ENCODE results near the gene UQCRC1. TPM values are rescaled to one million over a fixed set of nuclear protein-coding genes. Genes with fewer than 3 reads are reported as not detected.

UQCRC1 gene
- total and polyA plus RNA-seq, 2 donors (not counting 1 experiment from before 2014, with no cell fraction given), result 99.9 to 132 TPM

DNA sequence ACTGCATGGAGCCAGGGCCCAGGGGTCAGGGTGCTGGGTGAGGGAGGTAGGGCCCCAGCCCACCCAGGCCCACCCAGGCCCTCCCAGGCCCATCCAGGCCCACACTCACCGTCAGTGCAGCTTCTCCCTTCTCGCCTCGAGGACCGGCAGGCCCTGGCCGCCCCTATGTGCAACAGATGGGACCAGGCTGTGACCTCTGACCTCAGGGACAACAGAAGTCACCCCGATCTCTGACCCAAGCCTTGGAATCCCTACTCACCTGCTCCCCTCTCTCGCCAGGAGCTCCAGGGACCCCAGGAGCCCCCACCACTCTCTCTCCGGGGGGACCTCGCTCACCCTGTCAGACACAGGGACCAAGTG, 43.1 kb downstream of the UQCRC1 start:
- Histone ChIP-seq H3K79me2 (ENCODE audit: control insufficient read depth, insufficient read depth, low read length) (no peaks in the 10 kb centered on the region), H3K4me2 (replicated peaks; ENCODE audit: low read depth, low read length, poor library complexity, severe bottlenecking) (no peak overlapping the region), H4K20me1 (ENCODE audit: control insufficient read depth, insufficient read depth, low read length, poor library complexity, severe bottlenecking) (no peaks in the 10 kb centered on the region), H2AFZ (ENCODE audit: insufficient read depth, low read depth, low read length, poor library complexity, severe bottlenecking) (no peak overlapping the region), H3K9me3 (ENCODE audit: control extremely low read depth in 1 of 3, control insufficient read depth in 2 of 3, insufficient read depth in 1 of 3, low read length in 2 of 3) (no peaks in the 10 kb centered on the region), H3K4me3 (ENCODE audit: control extremely low read depth in 1 of 5, extremely low read depth in 1 of 5, insufficient read depth in 1 of 5, low read depth in 2 of 5, low read length in 4 of 5) (no peak overlapping the region), H3K4me1 (ENCODE audit: control insufficient read depth in 2 of 2, insufficient read depth in 2 of 2, low read length in 2 of 2) (no peaks in the 10 kb centered on the region), H3K9ac (ENCODE audit: low read length) (no peak overlapping the region), H3K27ac (ENCODE audit: low read length in 2 of 2) (no peak overlapping the region), H3K36me3 (replicated peaks in 1 of 2; ENCODE audit: control extremely low read depth in 1 of 2, control insufficient read depth in 1 of 2, extremely low read depth in 1 of 2, insufficient read depth in 2 of 2, low read length in 1 of 2) (no peaks in the 10 kb centered on the region), H3K27me3 (replicated peaks in 1 of 4; ENCODE audit: control extremely low read depth in 1 of 4, control insufficient read depth in 3 of 4, insufficient read depth in 4 of 4, low read length in 3 of 4) (no peaks in the 10 kb centered on the region)
- Mint-ChIP-seq H3K27ac (no peak overlapping the region), H3K9me3 (ENCODE audit: insufficient read depth) (no peaks in the 10 kb centered on the region), H3K27me3 (no peaks in the 10 kb centered on the region), H3K4me3 (no peak overlapping the region), H3K4me1 (no peaks in the 10 kb centered on the region)
- ChIA-PET POLR2A (no interaction called here), CTCF (no interaction called here)
- 98% methylated on average over 9 of the region's 9 CpGs for WGBS (ENCODE audit: insufficient coverage)
- no peak for TF ChIP-seq EZH2 (IDR thresholded peaks at IDR 0.05; ENCODE audit: borderline replicate concordance, insufficient read depth, low read depth, low read length, poor library complexity, severe bottlenecking)
- TF ChIP-seq, protein P1, sequence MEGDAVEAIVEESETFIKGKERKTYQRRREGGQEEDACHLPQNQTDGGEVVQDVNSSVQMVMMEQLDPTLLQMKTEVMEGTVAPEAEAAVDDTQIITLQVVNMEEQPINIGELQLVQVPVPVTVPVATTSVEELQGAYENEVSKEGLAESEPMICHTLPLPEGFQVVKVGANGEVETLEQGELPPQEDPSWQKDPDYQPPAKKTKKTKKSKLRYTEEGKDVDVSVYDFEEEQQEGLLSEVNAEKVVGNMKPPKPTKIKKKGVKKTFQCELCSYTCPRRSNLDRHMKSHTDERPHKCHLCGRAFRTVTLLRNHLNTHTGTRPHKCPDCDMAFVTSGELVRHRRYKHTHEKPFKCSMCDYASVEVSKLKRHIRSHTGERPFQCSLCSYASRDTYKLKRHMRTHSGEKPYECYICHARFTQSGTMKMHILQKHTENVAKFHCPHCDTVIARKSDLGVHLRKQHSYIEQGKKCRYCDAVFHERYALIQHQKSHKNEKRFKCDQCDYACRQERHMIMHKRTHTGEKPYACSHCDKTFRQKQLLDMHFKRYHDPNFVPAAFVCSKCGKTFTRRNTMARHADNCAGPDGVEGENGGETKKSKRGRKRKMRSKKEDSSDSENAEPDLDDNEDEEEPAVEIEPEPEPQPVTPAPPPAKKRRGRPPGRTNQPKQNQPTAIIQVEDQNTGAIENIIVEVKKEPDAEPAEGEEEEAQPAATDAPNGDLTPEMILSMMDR (IDR thresholded peaks at IDR 0.05), result no peak
- ATAC-seq (ENCODE audit: low read depth), result no peak
- intact Hi-C loops (cut with micrococcal nuclease), result no loop called here
- no peak for DNase-seq

DNA sequence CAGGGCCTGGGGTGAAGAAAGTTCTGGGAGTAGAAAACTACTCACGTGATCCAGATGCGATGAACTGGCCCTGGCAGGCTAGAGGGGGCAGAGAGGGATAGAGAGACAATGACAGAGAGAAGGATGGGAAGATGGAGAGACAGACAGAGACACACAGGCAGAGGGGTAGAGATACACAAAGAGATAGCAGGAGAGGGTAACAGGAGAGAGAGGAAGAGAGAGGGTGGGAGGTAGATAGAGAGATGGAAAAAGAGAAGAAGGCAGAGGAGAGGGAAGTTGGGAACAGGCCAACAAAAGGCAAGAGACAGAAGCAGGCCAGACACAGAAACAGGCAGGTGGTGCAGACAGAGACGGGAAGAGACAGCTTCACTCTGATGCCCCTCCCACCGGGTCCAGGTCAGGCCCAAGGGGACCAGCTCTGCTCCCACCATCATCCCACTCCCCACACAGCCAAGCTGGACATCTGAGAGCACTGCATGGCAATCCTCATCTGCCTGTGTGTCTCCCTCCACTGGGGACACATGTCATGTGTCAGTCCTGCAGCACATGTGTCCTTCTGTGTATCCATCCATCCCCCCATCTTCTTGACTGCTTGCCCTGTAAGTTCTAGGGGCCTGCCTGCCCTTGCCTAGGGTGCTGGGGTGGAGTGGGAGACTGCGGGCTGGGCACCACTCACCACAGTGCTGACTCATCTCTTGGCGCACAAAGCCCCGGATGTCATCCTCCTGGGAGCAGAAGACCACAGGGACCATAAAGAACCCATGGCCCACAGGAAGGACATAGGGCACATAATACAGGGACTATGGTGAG, 43.6 kb downstream of the UQCRC1 start:
- Histone ChIP-seq H2AFZ (ENCODE audit: insufficient read depth, low read depth, low read length, poor library complexity, severe bottlenecking) (no peak overlapping the region), H3K27me3 (replicated peaks in 1 of 4; ENCODE audit: control extremely low read depth in 1 of 4, control insufficient read depth in 3 of 4, insufficient read depth in 4 of 4, low read length in 3 of 4) (no peaks in the 10 kb centered on the region), H3K4me2 (replicated peaks; ENCODE audit: low read depth, low read length, poor library complexity, severe bottlenecking) (no peak overlapping the region), H3K4me1 (ENCODE audit: control insufficient read depth in 2 of 2, insufficient read depth in 2 of 2, low read length in 2 of 2) (peaks cover 2 to 4% of the 10 kb centered on the region in 2 donors), H4K20me1 (ENCODE audit: control insufficient read depth, insufficient read depth, low read length, poor library complexity, severe bottlenecking) (no peaks in the 10 kb centered on the region), H3K9ac (ENCODE audit: low read length) (no peak overlapping the region), H3K4me3 (ENCODE audit: control extremely low read depth in 1 of 5, extremely low read depth in 1 of 5, insufficient read depth in 1 of 5, low read depth in 2 of 5, low read length in 4 of 5) (no peak overlapping the region), H3K36me3 (replicated peaks in 1 of 2; ENCODE audit: control extremely low read depth in 1 of 2, control insufficient read depth in 1 of 2, extremely low read depth in 1 of 2, insufficient read depth in 2 of 2, low read length in 1 of 2) (no peaks in the 10 kb centered on the region), H3K27ac (ENCODE audit: low read length in 2 of 2) (no peak overlapping the region), H3K79me2 (ENCODE audit: control insufficient read depth, insufficient read depth, low read length) (no peaks in the 10 kb centered on the region), H3K9me3 (ENCODE audit: control extremely low read depth in 1 of 3, control insufficient read depth in 2 of 3, insufficient read depth in 1 of 3, low read length in 2 of 3) (no peaks in the 10 kb centered on the region)
- DNase-seq (no peak), ATAC-seq (ENCODE audit: low read depth) (no peak)
- Mint-ChIP-seq H3K4me1 (peaks cover 2% of the 10 kb centered on the region), H3K4me3 (no peak overlapping the region), H3K27ac (no peak overlapping the region), H3K9me3 (ENCODE audit: insufficient read depth) (no peaks in the 10 kb centered on the region), H3K27me3 (no peaks in the 10 kb centered on the region)
- CTCF ChIA-PET, result no interaction called here
- WGBS (ENCODE audit: insufficient coverage), result 64% methylated on average over 6 of the region's 7 CpGs
- TF ChIP-seq, protein P1 (IDR thresholded peaks at IDR 0.05), result no peak
- TF ChIP-seq EZH2 (IDR thresholded peaks at IDR 0.05; ENCODE audit: borderline replicate concordance, insufficient read depth, low read depth, low read length, poor library complexity, severe bottlenecking), result no peak
- POLR2A ChIA-PET, result no interaction called here
- intact Hi-C loops (cut with micrococcal nuclease), result no loop called here
